ENCODE results near the gene CFAP65. TPM values are rescaled to one million over a fixed set of nuclear protein-coding genes. Genes with fewer than 3 reads are reported as not detected.
A peak's percentile ranks its signal among the peaks of the same experiment; 100 is the strongest.

Gene CFAP65
- total and polyA plus RNA-seq, 2 donors: 0.05 to 0.27 TPM

DNA sequence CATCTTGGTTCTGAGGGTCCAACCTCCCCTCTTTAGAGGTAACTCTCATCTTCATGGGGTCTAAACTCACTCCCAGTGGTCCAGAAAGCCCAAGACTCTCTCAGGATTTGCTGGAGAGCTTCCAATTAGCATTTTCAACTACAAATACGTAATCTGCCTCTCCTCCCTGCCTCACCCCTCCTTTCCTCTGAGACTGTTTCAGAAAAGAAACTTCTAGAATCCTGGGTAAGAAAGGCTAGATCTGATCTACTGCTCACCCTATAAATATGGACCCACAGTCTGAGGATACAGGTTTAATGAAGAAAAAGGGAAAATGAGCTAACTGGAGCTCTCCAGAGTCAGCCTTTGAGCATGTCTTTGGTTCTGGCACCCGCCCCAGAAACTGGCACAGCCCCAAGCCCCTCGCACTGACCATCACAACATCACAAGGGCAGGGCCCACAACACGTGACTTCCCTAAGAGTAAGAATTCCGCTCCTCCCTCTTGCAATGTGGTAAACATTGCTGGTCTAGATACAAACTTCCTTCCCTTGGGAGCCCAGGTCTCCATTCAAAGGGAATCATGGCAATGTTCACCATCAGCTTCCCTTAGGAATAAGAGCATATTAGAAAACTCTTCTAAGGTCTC is 41.1 kb upstream of the CFAP65 start:
- peaks cover 0 to 3% of the 10 kb centered on the region in 2 donors for H3K36me3 ChIP-seq (ENCODE audit: control insufficient read depth in 2 of 2, insufficient read depth in 2 of 2, low read length in 1 of 2)
- no peak overlapping the region for H3K4me3 ChIP-seq (ENCODE audit: low read length in 2 of 2)
- peaks cover 0 to 2% of the 10 kb centered on the region in 2 donors for H3K4me1 ChIP-seq (ENCODE audit: control insufficient read depth in 2 of 2, insufficient read depth in 2 of 2, low read length in 2 of 2)
- no peak overlapping the region for H3K27ac ChIP-seq (ENCODE audit: low read depth in 1 of 2, low read length in 1 of 2)
- 94% methylated on average over 5 of the region's 5 CpGs for WGBS
- DNase-seq (ENCODE audit: low read depth in 6 of 9, low spot score in 9 of 9): no peak
- no peaks in the 10 kb centered on the region for H3K27me3 ChIP-seq (ENCODE audit: control insufficient read depth in 2 of 2, insufficient read depth in 1 of 2, low read length in 1 of 2)
- H3K9me3 ChIP-seq (ENCODE audit: control insufficient read depth in 2 of 2, insufficient read depth in 1 of 2, low read length in 1 of 2): no peaks in the 10 kb centered on the region

DNA sequence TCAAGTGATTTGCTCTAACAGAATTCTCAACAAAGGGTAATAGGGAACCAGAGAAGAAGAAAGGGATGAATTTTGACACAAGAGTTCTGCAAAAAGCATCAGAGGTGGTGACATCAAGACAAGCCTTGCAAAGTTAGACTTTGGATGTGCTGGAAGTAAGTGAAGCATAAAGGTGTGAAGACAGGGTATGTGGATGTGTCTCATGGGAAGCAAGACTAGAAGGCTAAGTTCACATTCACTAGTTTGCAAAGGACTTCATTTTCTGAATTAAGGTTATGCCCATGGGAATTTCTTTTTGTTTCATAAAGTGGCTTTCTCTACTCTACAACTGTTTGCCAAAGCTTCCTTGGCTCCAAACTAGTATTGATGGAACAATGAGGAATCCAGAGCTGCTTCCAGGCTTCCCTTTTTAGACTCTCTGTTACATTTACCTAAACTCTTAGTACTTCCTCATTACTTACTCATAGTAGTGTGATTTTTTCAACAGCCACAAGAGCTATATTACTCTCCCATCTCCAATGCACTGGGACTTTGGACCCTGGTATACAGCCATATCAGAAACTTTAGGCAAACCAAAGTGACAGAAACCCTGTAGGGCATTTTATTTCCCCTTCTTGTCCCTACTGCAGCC is 40.5 kb upstream of the CFAP65 start:
- peaks cover 4 to 9% of the 10 kb centered on the region in 2 donors for H3K36me3 ChIP-seq (ENCODE audit: control insufficient read depth in 2 of 2, insufficient read depth in 2 of 2, low read length in 1 of 2)
- no peak overlapping the region for H3K27ac ChIP-seq (ENCODE audit: low read depth in 1 of 2, low read length in 1 of 2)
- DNase-seq (ENCODE audit: low read depth in 6 of 9, low spot score in 9 of 9): no peak
- H3K4me3 ChIP-seq (ENCODE audit: low read length in 2 of 2): no peak overlapping the region
- H3K9me3 ChIP-seq (ENCODE audit: control insufficient read depth in 2 of 2, insufficient read depth in 1 of 2, low read length in 1 of 2): no peaks in the 10 kb centered on the region
- no peaks in the 10 kb centered on the region for H3K27me3 ChIP-seq (ENCODE audit: control insufficient read depth in 2 of 2, insufficient read depth in 1 of 2, low read length in 1 of 2)
- H3K4me1 ChIP-seq (ENCODE audit: control insufficient read depth in 2 of 2, insufficient read depth in 2 of 2, low read length in 2 of 2): peaks cover 0 to 2% of the 10 kb centered on the region in 2 donors

DNA sequence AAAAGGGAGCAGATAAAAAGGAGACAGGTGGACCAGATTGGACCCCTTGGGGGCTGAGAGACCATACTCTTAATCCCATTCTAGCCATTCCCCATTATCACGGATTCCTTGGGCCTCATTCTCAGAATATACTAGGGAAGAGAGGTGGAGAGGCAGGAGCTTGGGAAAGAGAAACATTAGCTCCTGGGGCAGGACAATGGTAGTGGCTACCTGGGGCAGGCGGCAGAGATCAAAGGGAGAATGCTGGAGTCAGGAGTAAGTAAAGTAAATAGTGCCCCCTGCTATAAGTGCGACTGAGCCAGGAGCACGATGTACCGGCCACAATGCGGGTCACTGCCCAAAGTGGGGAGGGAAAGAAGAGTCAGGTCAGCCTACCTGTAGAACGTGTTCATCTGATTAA is 39.8 kb upstream of the CFAP65 start:
- Histone ChIP-seq H3K36me3 (ENCODE audit: control insufficient read depth in 2 of 2, insufficient read depth in 2 of 2, low read length in 1 of 2) (peaks cover 8 to 12% of the 10 kb centered on the region in 2 donors), H3K27ac (ENCODE audit: low read depth in 1 of 2, low read length in 1 of 2) (no peak overlapping the region), H3K4me1 (ENCODE audit: control insufficient read depth in 2 of 2, insufficient read depth in 2 of 2, low read length in 2 of 2) (no peaks in the 10 kb centered on the region), H3K4me3 (ENCODE audit: low read length in 2 of 2) (no peak overlapping the region), H3K27me3 (ENCODE audit: control insufficient read depth in 2 of 2, insufficient read depth in 1 of 2, low read length in 1 of 2) (no peaks in the 10 kb centered on the region), H3K9me3 (ENCODE audit: control insufficient read depth in 2 of 2, insufficient read depth in 1 of 2, low read length in 1 of 2) (no peaks in the 10 kb centered on the region)
- no peak for DNase-seq (ENCODE audit: low read depth in 6 of 9, low spot score in 9 of 9)
- WGBS: 99% methylated on average over 7 of the region's 7 CpGs

DNA sequence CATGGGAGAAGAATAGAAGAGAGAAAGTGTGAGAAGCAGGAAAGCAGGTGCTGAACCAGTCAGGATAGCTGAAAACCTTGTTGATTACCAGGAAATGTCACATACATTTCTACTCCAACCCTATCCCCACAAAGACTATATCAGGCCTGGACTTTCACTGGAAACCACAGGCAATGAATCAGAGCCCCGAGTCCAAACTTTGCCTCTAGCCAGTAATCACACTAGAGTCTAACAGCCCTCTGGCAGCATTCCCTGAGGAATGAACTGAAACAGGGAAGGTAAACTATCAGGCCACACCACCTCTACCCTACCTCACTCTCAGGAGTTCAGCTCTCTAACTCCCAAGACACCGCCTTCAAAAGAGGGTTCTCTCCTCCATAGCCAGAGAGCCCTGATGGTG is 38.1 kb upstream of the CFAP65 start:
- Histone ChIP-seq H3K36me3 (ENCODE audit: control insufficient read depth in 2 of 2, insufficient read depth in 2 of 2, low read length in 1 of 2) (peaks cover 8 to 24% of the 10 kb centered on the region in 2 donors), H3K4me3 (ENCODE audit: low read length in 2 of 2) (no peak overlapping the region), H3K4me1 (ENCODE audit: control insufficient read depth in 2 of 2, insufficient read depth in 2 of 2, low read length in 2 of 2) (no peaks in the 10 kb centered on the region), H3K9me3 (ENCODE audit: control insufficient read depth in 2 of 2, insufficient read depth in 1 of 2, low read length in 1 of 2) (no peaks in the 10 kb centered on the region), H3K27me3 (ENCODE audit: control insufficient read depth in 2 of 2, insufficient read depth in 1 of 2, low read length in 1 of 2) (no peaks in the 10 kb centered on the region), H3K27ac (ENCODE audit: low read depth in 1 of 2, low read length in 1 of 2) (no peak overlapping the region)
- DNase-seq (ENCODE audit: low read depth in 6 of 9, low spot score in 9 of 9): no peak
- 95% methylated on average over 2 of the region's 2 CpGs for WGBS

DNA sequence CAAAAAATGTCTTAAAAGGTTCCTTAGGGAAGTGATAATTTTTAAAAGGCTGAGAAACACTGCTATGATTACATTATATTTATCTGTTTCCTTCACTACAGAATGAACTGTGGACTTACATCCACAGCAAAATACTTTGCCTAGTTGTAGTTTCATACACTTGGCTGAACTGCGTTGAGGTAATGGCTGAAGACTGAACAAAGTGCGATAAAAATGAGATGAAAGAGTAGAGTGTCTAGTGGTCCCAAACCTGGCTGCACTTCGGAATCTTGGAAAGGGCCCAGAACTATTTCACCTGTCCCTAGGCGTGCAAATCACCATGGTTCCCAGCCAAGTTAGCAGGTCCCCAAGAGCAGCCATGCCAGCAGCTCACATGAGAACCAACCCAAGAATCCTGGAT is 37.6 kb upstream of the CFAP65 start:
- Histone ChIP-seq H3K27me3 (ENCODE audit: control insufficient read depth in 2 of 2, insufficient read depth in 1 of 2, low read length in 1 of 2) (no peaks in the 10 kb centered on the region), H3K4me3 (ENCODE audit: low read length in 2 of 2) (no peak overlapping the region), H3K4me1 (ENCODE audit: control insufficient read depth in 2 of 2, insufficient read depth in 2 of 2, low read length in 2 of 2) (no peaks in the 10 kb centered on the region), H3K36me3 (ENCODE audit: control insufficient read depth in 2 of 2, insufficient read depth in 2 of 2, low read length in 1 of 2) (peaks cover 8 to 24% of the 10 kb centered on the region in 2 donors), H3K9me3 (ENCODE audit: control insufficient read depth in 2 of 2, insufficient read depth in 1 of 2, low read length in 1 of 2) (no peaks in the 10 kb centered on the region), H3K27ac (ENCODE audit: low read depth in 1 of 2, low read length in 1 of 2) (no peak overlapping the region)
- no peak for DNase-seq (ENCODE audit: low read depth in 6 of 9, low spot score in 9 of 9)
- 97% methylated on average over 4 of the region's 4 CpGs for WGBS

DNA sequence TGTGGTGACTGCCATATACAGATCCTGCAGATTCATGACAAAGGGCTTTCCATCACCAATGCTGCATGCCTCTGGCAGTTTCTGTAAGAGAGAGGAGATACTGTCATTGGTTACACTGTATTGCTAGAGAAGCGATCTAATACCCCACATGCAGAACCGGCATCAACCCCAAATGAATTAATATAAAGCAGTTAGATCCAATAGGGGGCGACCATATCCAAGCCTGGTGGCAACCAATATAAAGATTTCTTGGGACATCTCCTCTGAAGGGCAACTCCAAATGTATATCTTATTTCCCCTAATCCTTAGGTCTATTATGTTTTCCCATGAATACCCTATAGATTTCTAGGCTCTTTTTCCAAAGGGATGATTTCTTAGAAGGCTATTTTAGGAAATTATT is 36.8 kb upstream of the CFAP65 start:
- peaks cover 8 to 24% of the 10 kb centered on the region in 2 donors for H3K36me3 ChIP-seq (ENCODE audit: control insufficient read depth in 2 of 2, insufficient read depth in 2 of 2, low read length in 1 of 2)
- H3K4me3 ChIP-seq (ENCODE audit: low read length in 2 of 2): no peak overlapping the region
- H3K27me3 ChIP-seq (ENCODE audit: control insufficient read depth in 2 of 2, insufficient read depth in 1 of 2, low read length in 1 of 2): no peaks in the 10 kb centered on the region
- DNase-seq (ENCODE audit: low read depth in 6 of 9, low spot score in 9 of 9): no peak
- over 99% methylated on average over 3 of the region's 3 CpGs for WGBS
- no peaks in the 10 kb centered on the region for H3K4me1 ChIP-seq (ENCODE audit: control insufficient read depth in 2 of 2, insufficient read depth in 2 of 2, low read length in 2 of 2)
- no peak overlapping the region for H3K27ac ChIP-seq (ENCODE audit: low read depth in 1 of 2, low read length in 1 of 2)
- no peaks in the 10 kb centered on the region for H3K9me3 ChIP-seq (ENCODE audit: control insufficient read depth in 2 of 2, insufficient read depth in 1 of 2, low read length in 1 of 2)

DNA sequence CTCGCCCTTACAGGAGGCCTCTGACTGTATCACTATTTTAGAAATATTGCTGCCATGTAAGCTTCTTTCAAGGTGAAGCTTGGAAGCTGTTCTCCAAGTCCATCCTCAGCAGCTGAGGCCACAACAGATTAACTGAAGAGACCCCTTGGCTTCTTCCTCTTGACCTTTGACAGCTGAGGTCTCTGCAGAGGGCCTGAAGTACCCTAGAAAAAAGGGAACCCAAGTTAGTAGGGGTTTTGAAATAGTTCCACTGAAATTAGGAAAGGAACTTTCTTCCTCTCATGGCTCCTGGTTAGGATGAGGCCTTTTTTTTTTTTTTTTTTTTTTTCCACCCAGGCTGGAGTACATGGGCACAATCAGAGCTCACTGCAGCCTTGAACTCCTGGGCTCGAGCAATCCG is 34.9 kb upstream of the CFAP65 start:
- Histone ChIP-seq H3K4me3 (ENCODE audit: low read length in 2 of 2) (no peak overlapping the region), H3K27me3 (ENCODE audit: control insufficient read depth in 2 of 2, insufficient read depth in 1 of 2, low read length in 1 of 2) (no peaks in the 10 kb centered on the region), H3K27ac (ENCODE audit: low read depth in 1 of 2, low read length in 1 of 2) (no peak overlapping the region), H3K9me3 (ENCODE audit: control insufficient read depth in 2 of 2, insufficient read depth in 1 of 2, low read length in 1 of 2) (no peaks in the 10 kb centered on the region), H3K36me3 (ENCODE audit: control insufficient read depth in 2 of 2, insufficient read depth in 2 of 2, low read length in 1 of 2) (peaks cover 8 to 24% of the 10 kb centered on the region in 2 donors), H3K4me1 (ENCODE audit: control insufficient read depth in 2 of 2, insufficient read depth in 2 of 2, low read length in 2 of 2) (no peaks in the 10 kb centered on the region)
- 97% methylated on average over 3 of the region's 3 CpGs for WGBS
- no peak for DNase-seq (ENCODE audit: low read depth in 6 of 9, low spot score in 9 of 9)

DNA sequence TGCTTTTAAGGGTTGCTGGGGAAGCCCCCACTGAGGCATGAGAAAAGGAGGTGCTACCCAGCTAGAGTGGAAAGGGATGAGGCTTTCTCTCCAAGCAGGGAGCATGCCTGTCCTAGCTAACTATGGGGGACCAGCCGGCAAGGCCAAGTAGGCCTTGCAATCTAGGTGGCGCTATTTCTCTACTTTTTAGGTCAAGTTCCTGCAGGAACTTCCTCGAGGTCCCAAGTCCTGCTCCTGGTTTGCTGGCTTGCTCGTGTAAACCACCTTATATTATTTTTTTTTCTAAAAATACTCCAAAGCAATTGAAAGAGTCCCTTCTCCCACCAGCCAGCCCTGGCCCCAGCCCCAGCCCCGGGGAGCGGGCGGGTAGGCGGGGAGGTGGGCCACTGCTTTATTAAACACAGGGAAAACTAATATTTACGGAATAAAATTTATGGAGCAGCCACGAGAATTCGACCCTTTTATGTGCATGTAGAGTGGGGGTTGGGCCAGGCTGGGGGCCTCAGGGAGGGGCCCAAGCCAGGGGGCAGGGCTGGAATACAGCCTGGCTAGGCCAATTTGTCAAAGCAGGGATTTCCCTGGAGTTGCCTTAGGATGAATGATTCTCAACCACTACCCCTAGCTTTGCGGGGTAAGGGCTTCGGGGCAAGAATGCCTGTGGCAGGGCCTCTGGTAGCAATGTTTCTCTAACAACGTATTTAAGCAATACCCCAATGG is 32.3 kb upstream of the CFAP65 start:
- H3K9me3 ChIP-seq (ENCODE audit: control insufficient read depth in 2 of 2, insufficient read depth in 1 of 2, low read length in 1 of 2): no peaks in the 10 kb centered on the region
- H3K27ac ChIP-seq (ENCODE audit: low read depth in 1 of 2, low read length in 1 of 2): no peak overlapping the region
- H3K27me3 ChIP-seq (ENCODE audit: control insufficient read depth in 2 of 2, insufficient read depth in 1 of 2, low read length in 1 of 2): no peaks in the 10 kb centered on the region
- no peak overlapping the region for H3K4me3 ChIP-seq (ENCODE audit: low read length in 2 of 2)
- no peaks in the 10 kb centered on the region for H3K4me1 ChIP-seq (ENCODE audit: control insufficient read depth in 2 of 2, insufficient read depth in 2 of 2, low read length in 2 of 2)
- DNase-seq (ENCODE audit: low read depth in 6 of 9, low spot score in 9 of 9): peak in 5 of 9 donors; percentile 4 to 36 (median 22)
- peaks cover 8 to 24% of the 10 kb centered on the region in 2 donors for H3K36me3 ChIP-seq (ENCODE audit: control insufficient read depth in 2 of 2, insufficient read depth in 2 of 2, low read length in 1 of 2)
- 78% methylated on average over 14 of the region's 14 CpGs for WGBS

DNA sequence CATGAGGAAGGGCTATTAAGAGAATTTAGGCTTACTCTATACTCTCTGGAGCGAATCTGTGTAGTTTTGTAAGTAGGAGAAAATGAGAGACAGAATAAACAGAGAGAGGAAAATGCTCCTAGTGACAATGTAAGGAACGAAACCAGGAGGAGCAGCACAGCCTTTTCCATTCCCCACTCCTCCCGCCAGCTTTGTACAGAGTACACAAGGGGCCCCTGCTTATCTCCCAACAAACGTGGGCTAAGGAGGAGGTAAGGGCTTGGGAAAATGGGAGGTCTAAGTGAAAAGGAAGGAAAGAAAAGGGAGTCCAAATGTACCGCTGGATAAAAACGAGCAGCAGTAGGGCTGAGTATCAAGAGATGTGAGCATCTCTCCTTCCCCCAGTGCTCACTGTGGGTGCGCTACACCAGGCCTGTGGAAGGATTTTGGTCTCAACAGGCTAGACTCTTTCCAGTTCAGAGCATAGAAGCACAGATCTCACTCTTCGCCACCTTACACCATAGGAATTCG is 31.5 kb upstream of the CFAP65 start:
- no peak overlapping the region for H3K4me3 ChIP-seq (ENCODE audit: low read length in 2 of 2)
- H3K36me3 ChIP-seq (ENCODE audit: control insufficient read depth in 2 of 2, insufficient read depth in 2 of 2, low read length in 1 of 2): peaks cover 8 to 24% of the 10 kb centered on the region in 2 donors
- no peak overlapping the region for H3K27ac ChIP-seq (ENCODE audit: low read depth in 1 of 2, low read length in 1 of 2)
- 96% methylated on average over 9 of the region's 9 CpGs for WGBS
- H3K4me1 ChIP-seq (ENCODE audit: control insufficient read depth in 2 of 2, insufficient read depth in 2 of 2, low read length in 2 of 2): no peaks in the 10 kb centered on the region
- DNase-seq (ENCODE audit: low read depth in 6 of 9, low spot score in 9 of 9): no peak
- H3K9me3 ChIP-seq (ENCODE audit: control insufficient read depth in 2 of 2, insufficient read depth in 1 of 2, low read length in 1 of 2): no peaks in the 10 kb centered on the region
- no peaks in the 10 kb centered on the region for H3K27me3 ChIP-seq (ENCODE audit: control insufficient read depth in 2 of 2, insufficient read depth in 1 of 2, low read length in 1 of 2)
